NOMO-1 (cell line): ENCODE data around the gene NFIC.
"Not testable (repeated sequence)": the region's sequence is repeated elsewhere in the genome, so short reads cannot be mapped to it uniquely, and the experiment has no call there.

Experiments used
- DNase-seq, 2 experiments: peaks; one replicate each; lab custom pipeline; 2025; ENCODE audit not compliant: unreplicated experiment in 2 of 2; lab: John Stamatoyannopoulos, UW

The NFIC gene

DNA sequence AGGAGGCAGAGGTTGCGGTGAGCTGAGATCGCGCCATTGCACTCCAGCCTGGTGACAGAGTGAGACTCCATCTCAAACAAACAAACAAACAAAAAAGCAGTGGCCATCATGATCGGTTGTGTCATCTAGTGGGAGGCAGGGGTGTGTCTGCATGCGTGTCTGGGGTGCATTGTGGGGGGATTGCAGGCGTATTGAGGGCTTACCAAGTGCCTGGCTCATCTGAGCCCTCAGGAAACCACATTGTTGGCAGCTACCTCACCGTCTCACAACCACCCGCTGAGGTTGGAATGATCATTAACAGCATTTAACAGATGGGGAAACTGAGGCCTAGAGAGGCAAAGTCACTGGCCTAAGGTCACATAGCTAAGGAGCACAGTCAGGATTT, 30.5 kb downstream of the NFIC start:
- no peak for DNase-seq

DNA sequence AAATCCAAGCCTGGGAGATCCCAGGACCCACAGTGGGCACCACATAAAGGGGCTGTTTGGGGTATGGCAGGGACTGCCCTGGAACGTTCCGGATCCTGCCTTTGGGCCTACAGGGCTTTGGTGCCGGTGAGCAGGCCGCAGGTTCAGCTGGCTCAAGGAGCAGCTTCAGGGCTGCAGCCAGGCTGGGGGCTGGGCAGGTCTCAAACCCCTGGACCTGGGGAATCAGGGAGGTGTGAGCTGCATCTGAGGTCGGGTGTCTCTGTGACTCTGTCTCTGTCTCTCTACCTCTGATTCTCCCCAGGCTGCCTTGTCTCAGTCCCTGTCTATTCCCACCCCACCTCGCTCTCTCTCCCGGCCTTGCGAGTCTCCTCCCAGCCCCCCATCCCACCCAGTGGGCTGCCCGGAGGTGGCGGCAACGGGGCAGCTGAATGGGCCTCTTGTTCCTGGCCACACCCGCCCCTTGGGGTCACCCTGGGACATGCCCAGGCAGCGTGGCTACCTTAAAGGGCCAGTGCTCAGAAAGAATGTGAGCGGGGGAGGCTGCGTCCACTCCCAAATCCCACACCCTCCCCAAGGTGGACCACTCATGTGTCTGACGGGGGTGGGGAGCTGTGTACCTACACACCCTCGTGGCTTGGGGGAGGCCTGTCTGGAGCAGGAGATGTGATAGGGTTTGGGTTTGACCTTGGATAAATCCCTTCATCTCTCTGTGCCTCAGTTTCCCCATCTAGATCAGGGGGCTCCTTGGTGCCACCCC, 31.1 kb downstream of the NFIC start:
- DNase-seq = no peak

DNA sequence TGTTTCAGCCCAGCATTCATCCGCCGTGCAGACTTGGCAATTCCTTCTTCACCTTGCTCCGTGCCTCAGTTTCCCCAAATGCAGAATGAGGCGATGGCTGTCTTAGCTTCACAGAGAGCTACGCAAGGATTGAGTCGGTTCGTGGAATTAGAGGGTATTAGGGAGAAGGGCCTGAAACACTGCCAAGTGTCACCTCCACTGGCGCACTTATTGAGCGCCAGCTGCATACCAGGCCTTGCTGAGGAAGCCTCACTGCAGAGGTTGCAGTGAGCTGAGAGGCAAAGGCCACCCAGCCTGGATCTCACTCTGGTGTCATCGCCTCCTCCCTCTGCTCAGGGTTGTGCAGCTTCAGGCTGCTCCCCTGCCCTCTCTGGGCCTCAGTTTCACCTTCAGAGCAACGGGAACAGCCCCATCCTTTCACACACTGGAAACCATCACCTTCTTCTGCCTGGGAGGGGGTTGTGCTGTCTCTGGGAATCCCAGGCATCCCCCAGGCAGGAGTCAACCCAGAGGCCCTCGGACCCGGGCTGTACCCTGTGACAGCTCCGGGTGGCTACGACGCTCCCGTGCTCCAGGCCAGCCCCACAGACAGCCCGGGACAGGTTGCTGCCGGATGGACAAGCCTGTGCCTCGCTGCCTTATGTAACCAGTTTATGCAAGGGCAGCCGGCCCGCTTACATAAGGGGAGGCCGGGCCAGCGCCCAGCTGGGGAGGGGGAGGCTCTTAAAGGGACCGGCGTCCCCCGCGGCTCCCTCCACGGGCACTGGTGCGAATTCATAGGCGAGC, 31.9 kb downstream of the NFIC start:
- no peak for DNase-seq

DNA sequence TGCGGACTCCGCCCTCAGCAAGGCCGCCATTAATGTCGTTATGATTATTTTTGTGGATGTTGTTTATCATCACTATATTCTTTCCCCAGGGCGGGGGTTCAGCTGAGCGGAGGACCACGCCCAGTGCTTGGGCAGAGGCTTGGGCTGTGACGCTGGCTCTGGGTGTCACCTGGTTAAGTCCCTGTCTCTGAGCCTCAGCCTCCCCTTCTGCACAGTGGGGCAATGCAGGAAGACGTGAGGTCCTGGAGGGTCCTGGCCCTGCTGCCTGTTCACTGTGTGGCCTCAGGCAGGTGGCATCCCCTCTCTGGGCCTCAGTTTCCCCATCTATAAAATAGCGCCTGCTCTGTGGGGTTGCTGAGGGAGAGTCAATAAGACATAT, 32.5 kb downstream of the NFIC start:
- DNase-seq = no peak

DNA sequence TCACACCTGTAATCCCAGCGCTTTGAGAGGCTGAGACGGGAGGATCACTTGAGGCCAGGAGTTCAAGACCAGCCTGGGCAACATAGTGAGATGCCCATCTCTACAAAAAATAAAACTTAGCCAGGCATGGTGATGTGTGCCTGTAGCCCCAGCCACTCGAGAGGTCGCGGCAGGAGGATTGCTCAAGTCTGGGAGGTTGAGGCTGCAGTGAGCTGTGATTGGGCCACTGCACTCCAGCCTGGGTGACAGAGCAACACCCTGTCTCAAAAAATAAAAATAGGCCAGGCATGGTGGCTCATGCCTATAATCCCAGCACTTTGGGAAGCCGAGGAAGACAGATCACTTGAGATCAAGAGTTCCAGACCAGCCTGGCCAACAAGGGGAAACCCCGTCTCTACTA, 32.9 kb downstream of the NFIC start:
- not testable (repeated sequence) for DNase-seq

DNA sequence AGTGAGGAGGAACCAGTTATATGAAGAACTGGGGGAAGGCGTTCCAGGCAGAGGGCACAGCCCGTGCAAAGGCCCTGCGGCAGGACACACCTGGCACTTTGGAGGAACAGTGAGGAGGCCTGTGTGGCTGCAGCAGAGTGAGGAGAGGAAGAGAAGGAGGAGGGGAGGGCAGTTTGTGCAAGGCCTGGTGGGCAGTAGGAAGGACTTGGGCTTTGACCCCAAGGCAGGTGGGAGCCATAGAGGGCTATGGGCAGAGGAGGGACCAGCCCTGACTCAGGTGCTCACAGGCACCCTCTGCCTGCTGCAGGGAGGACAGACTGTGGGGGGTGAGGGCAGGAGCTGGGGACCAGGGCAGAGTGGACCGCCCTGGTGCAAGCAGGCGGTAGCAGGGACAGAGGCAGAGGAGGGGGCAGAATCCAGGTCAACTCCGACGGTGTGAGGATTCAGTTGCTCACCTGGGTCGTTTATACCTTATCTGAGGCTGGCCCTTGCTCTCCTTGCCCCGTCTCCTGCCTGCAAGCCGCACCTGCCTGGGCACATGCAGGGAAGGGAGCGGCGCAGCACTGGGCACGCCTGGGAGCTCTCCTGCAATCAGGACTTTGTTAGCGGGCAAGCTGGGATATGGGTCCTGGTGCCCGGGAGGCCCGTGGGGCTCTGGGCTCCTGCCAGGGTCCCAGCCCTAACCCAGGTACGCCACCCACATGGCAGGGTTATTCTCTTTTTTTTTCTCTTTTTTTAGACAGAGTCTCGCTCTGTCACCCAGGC, 34.8 kb downstream of the NFIC start:
- DNase-seq = no peak

DNA sequence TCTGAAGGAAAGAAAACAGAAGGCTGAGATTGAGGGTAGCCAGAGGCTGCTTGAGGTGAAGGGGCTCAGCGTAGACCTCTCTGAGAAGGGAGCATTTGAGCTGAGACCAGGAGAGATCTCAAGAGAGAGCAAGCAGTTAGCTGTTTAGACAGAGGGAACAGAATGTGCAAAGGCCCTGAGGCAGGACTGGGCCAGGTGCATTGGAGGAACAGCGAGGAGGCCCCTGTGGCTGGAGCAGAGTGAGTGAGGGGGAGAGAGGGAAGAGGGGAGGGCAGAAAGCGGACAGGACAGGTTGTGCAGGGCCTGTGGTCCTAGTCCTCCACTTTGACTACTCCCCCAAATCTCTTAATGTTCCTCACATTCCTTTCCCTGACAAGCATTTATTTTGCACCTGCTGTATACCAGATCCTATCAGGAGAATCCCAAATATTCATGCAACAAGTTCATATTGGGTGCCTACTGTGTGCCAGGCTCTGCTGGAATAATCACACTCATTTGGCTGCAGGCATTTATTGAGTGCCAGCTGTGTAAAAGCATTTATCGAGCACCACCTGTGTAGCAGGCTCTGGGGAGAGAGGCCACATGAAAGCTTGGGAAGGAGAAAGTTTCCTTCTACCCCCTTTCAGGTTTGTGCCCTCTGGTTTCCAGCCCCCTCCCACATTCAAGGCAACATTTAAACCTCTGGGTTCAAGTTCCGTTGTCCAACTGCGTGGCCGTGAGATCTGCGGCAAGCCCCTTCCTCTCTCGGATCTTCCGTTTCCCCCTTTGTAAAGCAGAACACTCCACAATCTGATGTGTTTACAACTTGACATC, 36.5 kb downstream of the NFIC start:
- no peak for DNase-seq

DNA sequence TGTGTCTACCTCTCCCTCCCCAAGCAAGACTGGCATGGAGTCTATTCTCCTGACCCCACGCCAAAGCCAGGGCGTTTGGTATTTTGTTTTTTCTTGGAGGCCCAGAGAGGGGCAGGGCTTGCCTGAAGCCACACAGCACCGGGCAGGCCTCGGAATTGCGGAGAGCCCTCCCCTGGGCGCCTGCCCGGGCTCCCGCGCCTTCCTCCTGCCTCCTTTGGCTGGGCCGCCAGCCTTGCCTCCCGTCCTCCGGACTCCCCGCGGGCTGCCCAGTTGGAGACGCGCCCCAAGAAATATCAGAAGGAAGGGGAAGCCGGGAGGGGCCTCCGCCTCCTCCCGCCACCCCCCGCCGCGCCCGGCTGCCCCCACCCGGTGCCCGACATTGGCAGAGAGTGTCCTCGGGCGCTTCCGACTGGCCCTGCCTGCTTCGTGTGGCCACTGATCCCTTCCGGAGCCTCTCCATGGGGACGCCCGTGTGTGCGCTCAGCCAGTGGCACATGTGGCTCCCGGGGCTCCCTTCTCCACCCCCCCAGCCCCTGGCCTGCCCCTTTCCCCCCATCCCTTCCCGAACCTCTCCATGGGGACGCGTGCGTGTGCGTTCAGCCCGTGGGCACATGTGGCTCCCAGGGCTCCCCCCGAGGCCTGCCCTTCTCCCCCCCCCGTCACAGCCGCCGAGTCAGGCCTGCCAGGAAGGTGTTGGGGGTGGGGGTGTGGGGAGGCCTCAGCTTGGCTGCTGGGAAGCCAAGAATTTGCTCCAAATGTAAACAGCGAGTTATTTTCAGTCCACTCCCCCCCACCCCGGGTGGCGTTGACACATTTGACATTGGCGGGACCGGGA, 37.3 kb downstream of the NFIC start:
- DNase-seq = no peak

DNA sequence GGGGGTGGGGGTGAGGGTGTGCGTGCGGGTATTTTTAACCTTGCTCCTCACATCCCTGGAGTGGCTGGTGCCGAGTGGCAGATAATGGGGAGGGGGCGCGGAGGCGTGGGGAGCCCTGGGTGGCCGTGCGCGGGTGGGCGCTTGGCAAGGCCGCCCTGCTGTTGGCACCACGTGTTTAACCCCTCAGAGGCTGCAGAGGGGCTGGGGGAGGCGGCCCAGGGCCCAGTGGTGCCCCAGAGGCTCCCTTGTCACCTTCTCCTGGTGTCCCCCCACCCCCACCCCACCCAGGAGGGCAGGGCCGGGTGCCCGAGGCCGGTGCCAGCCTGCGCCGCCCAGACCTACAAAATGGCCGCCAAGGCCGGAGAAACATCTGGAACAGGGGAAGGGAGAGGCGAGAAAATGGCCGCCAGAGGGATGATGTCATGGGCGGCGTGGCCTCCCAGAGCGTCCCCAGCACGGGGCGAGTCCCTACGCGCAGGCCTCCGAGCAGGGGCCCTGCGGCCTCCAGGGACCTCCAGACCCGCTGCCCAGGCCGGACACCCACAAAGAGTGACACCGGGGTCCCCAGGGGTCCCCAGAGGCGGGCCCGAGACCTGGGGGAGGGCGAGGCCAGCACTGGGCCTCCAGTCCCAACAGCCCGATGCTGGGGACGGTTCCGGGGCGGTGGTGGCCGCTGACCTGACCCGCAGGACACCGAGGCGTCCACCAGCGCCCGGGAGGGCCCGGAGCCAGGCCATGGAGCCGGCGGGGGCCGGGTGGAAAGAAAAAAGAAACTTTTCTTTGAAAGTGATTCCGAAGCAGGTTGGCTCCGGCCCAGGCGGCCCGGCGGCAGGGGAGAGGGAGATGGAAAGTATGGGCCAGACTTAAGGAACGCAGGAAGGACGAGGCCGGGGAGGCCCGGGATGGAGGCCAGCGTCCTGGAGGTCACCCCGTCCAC, 38.2 kb downstream of the NFIC start:
- DNase-seq = no peak

DNA sequence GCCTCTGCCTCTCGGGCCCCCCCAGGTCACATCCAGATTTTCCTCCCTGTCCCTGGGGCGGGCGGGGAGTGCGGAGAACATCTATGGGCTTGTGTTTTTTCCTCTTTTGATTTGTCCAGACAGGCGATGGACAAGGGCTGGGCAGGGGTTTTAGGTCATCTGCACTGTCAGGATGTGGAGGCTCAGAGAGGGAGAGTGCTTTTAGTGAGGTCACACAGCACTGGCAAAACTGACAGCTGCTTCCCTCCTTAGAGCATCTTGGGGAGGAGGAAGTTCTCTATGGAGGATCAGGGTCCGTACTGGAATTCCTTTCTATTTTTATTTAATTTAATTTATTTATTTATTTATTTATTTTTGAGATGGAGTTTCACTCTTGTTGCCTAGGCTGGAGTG, 38.9 kb downstream of the NFIC start:
- DNase-seq = no peak

DNA sequence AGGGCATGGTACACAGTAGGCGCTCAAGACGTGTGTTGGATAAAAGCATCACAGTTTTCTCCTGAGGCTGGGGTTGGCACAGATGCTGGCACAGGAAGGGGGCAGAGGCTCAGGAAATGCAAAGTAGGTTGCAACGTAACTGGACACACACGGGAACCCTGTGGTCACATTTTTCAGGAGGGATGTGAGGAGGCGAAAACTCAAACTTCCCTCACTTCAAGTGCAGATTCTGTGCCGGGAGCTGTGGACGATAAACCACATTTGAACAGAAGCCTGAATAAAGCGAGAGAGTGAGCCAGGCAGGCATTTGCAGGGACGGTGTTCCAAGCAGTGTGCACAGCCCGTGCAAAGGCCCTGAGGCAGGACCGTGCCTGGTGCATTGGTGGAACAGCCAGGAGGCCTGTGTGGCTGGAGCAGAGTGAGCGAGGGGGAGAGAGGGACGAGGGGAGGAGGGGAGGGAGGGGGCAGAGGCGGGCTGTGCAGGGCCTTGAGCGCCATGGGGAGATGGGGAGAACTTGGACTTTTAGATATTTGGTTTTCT, 40.3 kb downstream of the NFIC start:
- no peak for DNase-seq

DNA sequence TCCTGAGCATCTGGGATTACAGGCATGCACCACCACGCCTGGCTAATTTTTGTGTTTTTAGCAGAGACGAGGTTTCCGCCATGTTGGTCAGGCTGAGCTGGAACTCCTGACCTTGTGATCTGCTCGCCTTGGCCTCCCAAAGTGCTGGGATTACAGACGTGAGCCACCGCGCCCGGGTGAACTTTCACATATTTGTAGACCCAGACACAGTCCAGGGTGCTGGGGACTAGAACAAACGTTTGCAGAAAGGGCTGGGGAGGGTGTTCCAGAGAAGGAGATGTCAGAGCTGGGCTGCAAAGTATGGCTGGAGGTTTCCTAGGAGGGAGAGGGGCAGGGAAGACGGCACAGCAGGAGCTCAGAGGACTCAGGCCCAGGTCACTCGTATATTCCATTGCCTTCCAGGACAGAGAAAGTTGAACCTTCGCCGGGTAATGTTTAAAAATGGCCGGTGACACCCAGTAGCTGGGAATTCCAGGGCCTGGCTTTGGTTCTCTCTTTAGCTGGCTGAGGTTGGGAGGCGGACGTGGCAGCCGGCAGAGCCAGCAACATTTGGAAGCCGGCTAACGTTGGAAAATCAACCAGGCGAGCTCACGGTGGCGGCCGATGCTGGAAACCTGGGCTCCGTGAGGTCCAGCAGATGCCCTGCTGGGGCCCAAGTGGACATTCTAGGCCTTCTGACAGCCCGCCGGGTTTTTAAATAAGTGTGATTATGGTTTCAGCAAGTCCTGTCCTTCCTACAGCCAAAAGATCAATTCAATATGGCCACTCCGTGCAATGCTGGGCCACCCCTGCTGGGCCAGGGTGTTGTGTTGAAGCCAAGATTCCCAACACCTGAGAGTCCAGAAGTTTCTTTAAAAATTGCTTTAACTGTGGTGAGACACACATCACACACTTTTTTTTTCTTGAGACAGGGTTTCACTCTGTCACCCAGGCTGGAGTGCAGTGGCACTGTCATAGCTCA, 41.5 kb downstream of the NFIC start:
- no peak for DNase-seq

DNA sequence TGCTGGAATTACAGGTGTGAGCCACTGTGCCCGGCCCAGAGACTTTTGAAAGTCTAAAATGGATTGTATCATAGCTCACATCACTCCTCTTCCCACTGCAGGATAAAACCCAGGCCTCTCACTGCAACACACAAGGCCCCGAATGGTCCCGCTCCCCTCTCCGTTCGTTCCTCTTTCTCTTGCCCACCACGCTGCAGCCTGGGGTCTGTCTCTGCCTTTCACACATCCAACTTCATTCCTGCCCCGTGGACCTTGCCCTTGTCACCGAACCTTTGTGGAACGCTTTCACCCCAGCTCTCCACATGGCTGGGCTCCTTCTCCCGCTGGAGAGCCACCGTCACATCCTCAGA, 42.6 kb downstream of the NFIC start:
- DNase-seq = no peak

DNA sequence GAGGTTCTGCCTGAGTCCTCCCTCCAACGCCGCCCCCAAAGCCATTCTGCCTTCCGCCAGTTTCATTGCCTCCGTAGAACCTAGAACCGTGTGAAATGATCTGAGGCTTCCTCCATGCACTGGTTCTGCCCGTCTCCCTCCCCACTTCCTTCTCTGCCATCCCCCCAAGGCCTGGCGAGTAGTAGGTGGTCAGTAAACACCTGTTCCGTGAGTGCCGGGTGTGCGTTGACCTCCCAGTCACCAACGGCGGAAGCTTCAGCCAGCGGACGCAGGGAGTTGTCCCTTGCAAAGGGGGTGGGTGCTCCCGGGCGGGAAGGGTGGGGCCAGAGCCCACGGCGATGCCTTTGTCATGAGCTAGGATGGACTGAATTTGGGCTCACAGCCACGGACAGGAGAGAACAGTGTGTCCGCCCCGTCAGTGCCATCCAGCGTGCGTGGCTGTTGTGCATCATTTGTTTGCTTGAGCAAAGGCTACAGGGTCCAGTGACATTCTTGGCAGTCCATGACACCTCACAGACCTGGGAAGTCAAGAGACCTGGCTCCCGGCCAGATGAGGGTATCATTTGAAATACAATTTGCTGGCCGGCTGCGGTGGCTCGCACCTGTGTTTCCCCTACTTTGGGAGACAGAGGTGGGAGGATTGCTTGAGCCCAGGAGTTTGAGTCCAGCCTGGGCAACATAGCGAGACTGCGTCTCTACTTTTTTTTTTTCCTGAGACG, 43.1 kb downstream of the NFIC start:
- DNase-seq = no peak

DNA sequence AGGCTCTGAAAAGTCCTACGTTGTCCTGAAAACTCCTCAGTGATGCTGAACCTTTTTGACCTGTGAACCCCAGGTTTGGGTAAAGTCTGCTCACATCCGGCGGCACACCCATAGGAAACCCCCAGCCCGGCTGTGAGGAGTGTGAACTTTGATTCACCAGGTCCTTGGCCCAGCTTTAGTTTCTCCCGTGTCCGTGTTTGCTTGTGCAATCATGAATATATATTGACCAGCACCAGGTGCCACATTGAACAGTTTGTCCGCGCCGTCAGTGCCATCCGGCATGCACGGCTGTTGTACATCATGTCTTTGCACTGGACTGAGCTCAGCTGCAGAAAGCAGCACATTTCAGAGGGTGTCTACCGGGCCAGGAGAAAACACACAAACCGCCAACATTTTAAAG, 45.3 kb downstream of the NFIC start:
- no peak for DNase-seq

DNA sequence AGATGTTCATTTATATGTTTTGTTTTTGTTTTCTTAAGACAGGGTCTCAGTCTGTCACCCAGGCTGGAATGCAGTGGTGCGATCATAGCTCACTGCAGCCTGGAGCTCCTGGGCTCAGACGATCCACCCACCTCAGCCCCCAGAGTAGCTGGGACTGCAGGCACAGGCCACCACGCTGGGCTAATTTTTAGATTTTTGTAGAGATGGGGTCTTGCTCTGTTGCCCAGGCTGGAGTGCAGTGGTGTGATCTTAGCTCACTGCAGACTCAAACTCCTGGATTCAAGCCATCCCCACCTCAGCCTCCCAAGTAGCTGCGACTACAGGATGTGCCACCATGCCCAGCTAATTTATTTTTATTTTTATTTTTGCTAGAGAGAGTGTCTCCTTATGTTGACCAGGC, 45.7 kb downstream of the NFIC start:
- DNase-seq = no peak

DNA sequence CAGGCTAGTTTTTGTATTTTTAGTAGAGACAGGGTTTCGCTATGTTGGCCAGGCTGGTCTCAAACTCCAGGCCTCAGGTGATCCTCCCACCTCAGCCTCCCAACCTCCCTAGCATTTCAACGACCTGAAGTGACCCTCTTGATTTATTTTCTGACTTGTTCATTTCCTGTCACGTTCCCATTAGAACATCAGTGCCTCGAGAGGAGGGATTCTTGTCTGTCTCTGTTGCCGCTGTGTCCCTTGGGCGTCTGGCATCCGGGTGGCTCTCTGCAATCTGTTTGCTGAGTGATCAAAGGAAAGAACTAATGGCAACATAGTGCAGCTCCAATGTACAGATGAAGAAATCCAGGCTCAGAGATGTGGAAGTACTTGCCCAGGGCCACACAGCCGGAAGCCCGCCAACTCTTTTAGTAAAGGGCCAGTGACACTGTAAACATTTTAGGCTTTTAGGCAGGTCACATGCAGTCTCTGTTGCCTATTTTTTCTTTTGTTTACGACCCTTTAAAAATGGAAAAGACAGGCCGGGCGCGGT, 47.5 kb downstream of the NFIC start:
- no peak for DNase-seq
